OCI-LY3 (cell line): ENCODE measurements around the gene CADM2.

Source experiments
- H2AFZ ChIP-seq: fragments of 200-600, 300-600 bp; shearing (Covaris generic); 2 replicates; pipeline ENCODE4 v1.6.0; 2014; ENCODE audit warnings: antibody characterized with exemption, low read depth, low read length
- H3K27ac ChIP-seq: fragments of 200-600, 300-600 bp; sonication (generic); 2 replicates; pipeline ENCODE4 v1.5.1; 2014; ENCODE audit warnings: mild to moderate bottlenecking, low read length, moderate library complexity, mixed read lengths
- H3K27me3 ChIP-seq: fragments of 200-600, 300-600 bp; sonication (generic); 2 replicates; pipeline ENCODE4 v1.6.1; 2014; ENCODE audit warnings: low read depth, low read length, mixed read lengths
- H3K36me3 ChIP-seq: fragments of 200-600, 300-600 bp; sonication (generic); replicated peaks from 2 replicates; pipeline ENCODE3; 2014; ENCODE audit warnings: low read depth, low read length, mixed read lengths
- H3K4me1 ChIP-seq: fragments of 300-600, 200-600 bp; sonication (generic); 2 replicates; pipeline ENCODE4 v1.6.1; 2014; ENCODE audit warnings: low read length, mixed read lengths
- H3K4me2 ChIP-seq: fragments of 200-600, 300-600 bp; sonication (generic); 2 replicates; pipeline ENCODE4 v1.6.1; 2014; ENCODE audit warnings: low read length, mixed read lengths
- H3K4me3 ChIP-seq: fragments of 300-600, 200-600 bp; sonication (generic); 2 replicates; pipeline ENCODE4 v1.5.1; 2014; ENCODE audit warnings: antibody characterized with exemption, mild to moderate bottlenecking, low read length, moderate library complexity
- H3K79me2 ChIP-seq: fragments of 300-600, 200-600 bp; shearing (Covaris generic); 2 replicates; pipeline ENCODE4 v1.6.1; 2014; ENCODE audit warnings: mild to moderate bottlenecking, low read length, mixed read lengths
- H3K9ac ChIP-seq: fragments of 300-600, 200-600 bp; shearing (Covaris generic); 2 replicates; pipeline ENCODE4 v1.6.0; 2014; ENCODE audit warnings: mild to moderate bottlenecking, low read length, moderate library complexity
- H3K9me3 ChIP-seq: fragments of 200-600, 300-600 bp; shearing (Covaris generic); 2 replicates; pipeline ENCODE4 v1.6.1; 2014; ENCODE audit warnings: low read length, mixed read lengths; ENCODE audit not compliant: insufficient read depth
- H4K20me1 ChIP-seq: fragments of 200-600, 300-600 bp; sonication (generic); 2 replicates; pipeline ENCODE4 v1.6.1; 2016; ENCODE audit warnings: low read length, mixed read lengths; ENCODE audit not compliant: insufficient read depth
- EZH2phosphoT487 ChIP-seq: fragments of 200-600 bp; shearing (Covaris generic); IDR thresholded peaks from 2 replicates; pipeline ENCODE4 v1.6.1; 2018; ENCODE audit warnings: antibody characterized with exemption, mixed run types, low read depth
- TF ChIP-seq, protein P1 (sequence below): fragments of 200-600, 300-600 bp; sonication (generic); IDR thresholded peaks from 2 replicates; pipeline ENCODE4 v1.5.1; 2014; ENCODE audit warnings: antibody characterized with exemption, low read length, low read depth

The CADM2 gene

DNA sequence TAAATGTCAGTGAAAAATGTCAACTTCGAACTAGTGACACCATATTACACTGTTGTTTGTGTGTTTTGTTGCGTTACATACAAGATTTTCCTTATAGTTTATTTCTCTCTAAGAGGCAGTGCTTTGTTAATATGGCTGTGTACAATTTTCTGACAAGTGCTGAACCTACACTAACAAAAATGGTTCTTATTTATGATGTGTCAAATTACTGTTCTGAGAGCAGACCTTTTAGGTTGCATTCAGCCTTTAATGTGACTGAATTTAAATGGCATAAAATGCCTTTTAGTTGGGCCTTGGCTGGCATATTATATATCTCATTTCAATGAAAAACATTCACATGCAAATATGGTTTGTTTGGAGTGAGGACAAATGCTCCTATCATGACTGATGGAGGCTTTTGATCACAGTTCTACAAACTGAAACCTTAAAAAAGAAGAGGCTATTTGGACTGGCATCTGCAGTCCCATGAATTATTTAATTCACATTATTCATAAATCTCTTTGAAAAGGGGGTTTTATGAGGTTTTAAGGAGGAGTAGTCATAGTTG lies 750.6 kb downstream of the CADM2 start:
- H4K20me1 ChIP-seq, result no peaks in the 10 kb centered on the region
- H3K9me3 ChIP-seq, result no peaks in the 10 kb centered on the region
- TF ChIP-seq EZH2phosphoT487, result no peak
- TF ChIP-seq, protein P1, sequence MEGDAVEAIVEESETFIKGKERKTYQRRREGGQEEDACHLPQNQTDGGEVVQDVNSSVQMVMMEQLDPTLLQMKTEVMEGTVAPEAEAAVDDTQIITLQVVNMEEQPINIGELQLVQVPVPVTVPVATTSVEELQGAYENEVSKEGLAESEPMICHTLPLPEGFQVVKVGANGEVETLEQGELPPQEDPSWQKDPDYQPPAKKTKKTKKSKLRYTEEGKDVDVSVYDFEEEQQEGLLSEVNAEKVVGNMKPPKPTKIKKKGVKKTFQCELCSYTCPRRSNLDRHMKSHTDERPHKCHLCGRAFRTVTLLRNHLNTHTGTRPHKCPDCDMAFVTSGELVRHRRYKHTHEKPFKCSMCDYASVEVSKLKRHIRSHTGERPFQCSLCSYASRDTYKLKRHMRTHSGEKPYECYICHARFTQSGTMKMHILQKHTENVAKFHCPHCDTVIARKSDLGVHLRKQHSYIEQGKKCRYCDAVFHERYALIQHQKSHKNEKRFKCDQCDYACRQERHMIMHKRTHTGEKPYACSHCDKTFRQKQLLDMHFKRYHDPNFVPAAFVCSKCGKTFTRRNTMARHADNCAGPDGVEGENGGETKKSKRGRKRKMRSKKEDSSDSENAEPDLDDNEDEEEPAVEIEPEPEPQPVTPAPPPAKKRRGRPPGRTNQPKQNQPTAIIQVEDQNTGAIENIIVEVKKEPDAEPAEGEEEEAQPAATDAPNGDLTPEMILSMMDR, result no peak
- no peak overlapping the region for H3K9ac ChIP-seq
- H3K27ac ChIP-seq, result no peak overlapping the region
- H2AFZ ChIP-seq, result 0 out of 2 replicates have a peak overlapping the region, but pooled peaks have one; percentile 29
- no peak overlapping the region for H3K4me3 ChIP-seq
- H3K4me1 ChIP-seq, result no peaks in the 10 kb centered on the region
- H3K4me2 ChIP-seq, result no peak overlapping the region
- no peaks in the 10 kb centered on the region for H3K36me3 ChIP-seq
- no peaks in the 10 kb centered on the region for H3K27me3 ChIP-seq
- H3K79me2 ChIP-seq, result no peaks in the 10 kb centered on the region

DNA sequence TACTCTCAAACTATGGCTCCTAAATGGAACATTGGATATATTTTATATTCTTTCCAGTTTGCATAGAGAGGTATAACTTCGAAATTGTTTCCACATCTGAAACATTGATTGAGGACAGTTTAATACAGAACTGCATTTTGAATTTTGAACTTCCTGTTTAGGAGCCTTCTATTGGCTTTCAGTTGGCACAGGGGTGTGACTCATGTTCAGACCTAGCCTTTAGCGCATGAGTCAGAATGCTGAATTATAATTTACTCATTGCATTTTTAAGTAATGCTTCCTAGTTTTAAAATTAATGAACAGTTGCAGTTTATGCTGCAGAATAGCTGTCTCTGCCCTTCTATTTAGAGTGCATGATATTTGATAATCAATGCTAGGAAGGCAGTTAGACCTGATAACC lies 751.7 kb downstream of the CADM2 start:
- Histone ChIP-seq H4K20me1 (no peaks in the 10 kb centered on the region), H3K79me2 (no peaks in the 10 kb centered on the region), H3K4me2 (no peak overlapping the region), H3K27ac (no peak overlapping the region), H3K9ac (no peak overlapping the region), H3K4me1 (no peaks in the 10 kb centered on the region), H3K9me3 (no peaks in the 10 kb centered on the region), H3K27me3 (no peaks in the 10 kb centered on the region), H2AFZ (no peak overlapping the region), H3K4me3 (no peak overlapping the region), H3K36me3 (no peaks in the 10 kb centered on the region)
- TF ChIP-seq, protein P1, result no peak
- TF ChIP-seq EZH2phosphoT487, result no peak

DNA sequence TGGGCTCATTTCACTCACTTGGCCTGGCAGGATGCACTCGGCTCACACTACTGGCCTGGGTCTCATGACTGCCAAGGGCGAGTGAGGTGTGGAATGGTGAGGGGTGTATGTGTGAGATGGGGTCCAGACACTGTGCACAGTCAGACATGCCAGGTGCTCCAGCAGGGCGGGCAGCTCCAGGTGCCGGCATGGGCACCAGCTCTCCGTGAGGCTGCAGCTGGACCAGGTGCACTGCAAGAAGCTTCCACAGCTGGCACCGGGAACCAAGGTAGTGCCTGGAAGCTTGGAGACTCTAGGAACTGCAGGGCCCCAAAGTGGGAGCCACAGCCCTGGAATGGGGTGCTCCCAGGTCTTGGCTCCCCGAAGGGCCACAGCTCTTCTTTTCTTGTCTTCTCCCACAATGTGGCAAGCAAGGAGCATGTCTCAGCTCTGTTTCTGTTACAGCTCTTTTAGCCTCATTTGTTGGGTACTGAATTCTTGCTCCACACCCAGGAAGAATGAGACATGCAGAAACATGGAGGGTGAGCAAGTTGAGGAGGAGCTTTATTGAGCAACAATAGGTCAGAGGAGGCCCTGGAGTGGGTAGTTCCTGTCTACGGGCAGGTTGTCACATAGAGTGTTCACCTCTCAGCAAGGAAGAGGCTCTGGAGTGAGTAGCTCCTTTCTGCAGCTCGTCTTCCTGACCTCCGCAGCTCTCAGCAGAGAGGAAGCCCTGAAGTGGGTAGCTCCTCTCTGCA lies 762.8 kb downstream of the CADM2 start:
- no peak overlapping the region for H3K27ac ChIP-seq
- peaks cover 7% of the 10 kb centered on the region for H3K36me3 ChIP-seq
- no peak overlapping the region for H2AFZ ChIP-seq
- no peak overlapping the region for H3K4me3 ChIP-seq
- H3K27me3 ChIP-seq, result no peaks in the 10 kb centered on the region
- TF ChIP-seq EZH2phosphoT487, result no peak
- TF ChIP-seq, protein P1, result no peak
- peaks cover 14% of the 10 kb centered on the region; the same call in 1 of the 2 replicates for H3K9me3 ChIP-seq
- no peaks in the 10 kb centered on the region for H4K20me1 ChIP-seq
- no peak overlapping the region for H3K4me2 ChIP-seq
- no peaks in the 10 kb centered on the region for H3K79me2 ChIP-seq
- no peaks in the 10 kb centered on the region for H3K4me1 ChIP-seq
- H3K9ac ChIP-seq, result no peak overlapping the region

DNA sequence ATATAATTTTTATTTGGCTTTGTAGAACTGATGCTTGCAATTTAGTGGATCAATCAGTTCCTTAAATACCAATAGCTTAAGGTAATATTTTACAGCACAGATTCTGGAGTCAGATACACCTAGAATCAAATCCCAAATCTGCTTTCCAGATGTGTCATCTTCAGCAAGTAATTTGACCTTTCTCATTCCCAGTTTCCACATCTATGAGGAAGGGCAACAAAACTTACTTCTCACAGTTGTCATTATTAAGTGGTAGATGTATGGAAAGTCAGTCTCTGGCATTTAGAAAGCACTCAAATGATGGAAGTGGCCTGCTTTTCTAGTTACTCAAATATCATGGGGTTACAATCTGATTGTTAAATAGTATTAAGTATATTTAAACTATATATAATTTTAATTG lies 767.0 kb downstream of the CADM2 start:
- peaks cover 7% of the 10 kb centered on the region for H3K36me3 ChIP-seq
- no peak overlapping the region for H3K4me3 ChIP-seq
- no peak overlapping the region for H3K4me2 ChIP-seq
- H3K79me2 ChIP-seq, result no peaks in the 10 kb centered on the region
- H3K27ac ChIP-seq, result no peak overlapping the region
- H2AFZ ChIP-seq, result no peak overlapping the region
- no peaks in the 10 kb centered on the region for H3K27me3 ChIP-seq
- TF ChIP-seq, protein P1, result no peak
- TF ChIP-seq EZH2phosphoT487, result no peak
- H3K9me3 ChIP-seq, result peaks cover 14% of the 10 kb centered on the region; the same call in 1 of the 2 replicates
- no peaks in the 10 kb centered on the region for H4K20me1 ChIP-seq
- no peaks in the 10 kb centered on the region for H3K4me1 ChIP-seq
- H3K9ac ChIP-seq, result no peak overlapping the region
